ENCODE measurements around the gene RAB1B.

The RAB1B gene

DNA sequence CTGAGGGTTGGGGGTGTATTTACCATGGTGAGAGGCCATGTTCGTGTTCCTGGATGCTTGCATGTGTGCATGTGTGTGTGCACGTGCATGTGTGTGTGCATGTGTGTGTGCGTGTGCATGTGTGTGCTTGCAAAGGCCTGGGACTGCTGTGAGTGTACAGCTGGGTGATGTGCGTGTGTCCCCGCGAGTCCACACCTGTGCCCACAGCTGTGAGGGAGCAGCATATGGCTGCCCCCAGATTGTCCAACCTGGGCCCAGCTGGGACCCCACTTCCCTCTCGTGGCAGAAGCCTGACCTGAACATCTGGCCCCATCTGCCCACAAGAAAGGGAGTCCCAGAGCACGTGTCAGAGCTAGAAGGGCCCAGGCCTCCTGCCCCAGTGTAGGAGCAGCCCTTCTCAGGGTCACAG lies 56.8 kb downstream of the RAB1B start:
- DNase-seq = no peak

DNA sequence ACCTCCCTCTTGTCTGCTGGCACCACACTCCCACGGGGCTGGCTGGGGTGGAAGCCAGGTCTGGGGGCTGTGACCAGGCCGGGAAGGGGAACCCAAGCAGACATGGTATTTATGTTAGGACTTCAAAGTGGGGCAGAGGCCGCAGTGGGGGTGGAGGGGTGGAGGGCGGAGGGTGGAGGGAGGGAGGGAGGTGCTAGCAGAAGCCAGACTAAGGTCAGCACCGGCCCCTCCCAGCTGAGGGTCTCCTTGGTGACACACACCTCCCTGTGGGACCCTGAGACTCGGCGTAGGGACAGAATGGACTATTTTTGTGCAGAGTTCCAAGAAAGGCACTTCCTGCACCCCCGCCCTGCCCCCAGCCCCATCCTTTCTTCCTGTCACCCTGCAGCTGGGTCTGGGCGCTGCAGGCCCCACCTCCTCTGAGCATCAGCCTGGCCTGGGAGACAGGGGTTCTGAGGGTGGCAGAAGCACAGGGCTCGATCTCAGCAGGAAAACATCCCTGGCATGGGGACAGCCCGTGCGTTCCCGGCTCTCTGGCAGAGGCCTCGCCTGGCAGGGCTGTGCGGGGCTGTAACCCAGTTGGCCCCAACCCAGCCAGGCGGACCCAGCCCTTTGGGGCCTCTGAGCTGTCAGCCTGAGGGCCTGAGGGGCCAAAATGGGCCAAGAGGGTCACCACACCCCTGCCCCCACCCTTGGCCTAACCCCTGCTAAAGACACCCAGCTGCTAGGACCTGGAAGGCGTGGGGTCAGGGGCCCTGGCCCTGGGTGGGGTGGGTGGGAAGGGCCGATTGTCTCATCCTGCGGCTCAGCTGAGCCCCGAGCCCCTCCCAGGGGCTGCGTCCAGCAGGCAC lies 58.0 kb downstream of the RAB1B start:
- DNase-seq = peak; percentile 74
